NCI-H2196 (cell line): Measurements from ENCODE around the gene CD79B.

ENCODE experiments used
- DNase-seq: peaks from one replicate; lab custom pipeline; 2025; ENCODE audit not compliant: unreplicated experiment; lab: John Stamatoyannopoulos, UW

CD79B gene

DNA sequence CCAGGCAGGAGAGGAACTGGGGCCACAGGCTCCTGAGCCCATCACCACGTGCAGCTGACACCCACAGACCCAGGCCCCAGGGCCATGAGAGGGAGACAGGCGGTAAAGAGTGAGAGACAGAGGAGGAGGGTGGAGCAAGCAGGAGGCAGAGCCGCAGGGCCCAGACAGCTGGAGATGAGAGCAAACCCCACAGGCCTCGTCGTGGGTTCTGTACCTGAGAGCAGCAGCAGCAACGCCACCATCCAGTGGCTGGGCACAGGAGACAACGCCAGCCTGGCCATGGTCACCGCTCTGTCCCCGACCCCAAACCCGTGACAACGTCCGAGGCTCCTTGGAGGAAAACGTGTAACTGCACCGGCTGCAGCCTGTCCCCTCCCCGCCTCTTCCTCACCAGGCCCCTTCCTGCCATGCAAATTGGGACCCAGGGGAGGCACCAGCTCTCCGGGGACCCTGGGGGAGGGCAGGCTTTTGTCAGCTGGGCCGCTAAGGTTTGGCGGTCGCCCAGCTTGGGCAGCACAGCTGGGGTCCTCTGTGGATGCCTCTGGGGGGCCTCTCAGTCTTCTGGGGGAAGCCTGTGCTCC lies at the start of gene CD79B:
Gene CD79B, minus strand, starts transcription at position 351 of the 581 bp plus-strand sequence. Its CDS starts 70 bp downstream, at position 281.
- no peak for DNase-seq

DNA sequence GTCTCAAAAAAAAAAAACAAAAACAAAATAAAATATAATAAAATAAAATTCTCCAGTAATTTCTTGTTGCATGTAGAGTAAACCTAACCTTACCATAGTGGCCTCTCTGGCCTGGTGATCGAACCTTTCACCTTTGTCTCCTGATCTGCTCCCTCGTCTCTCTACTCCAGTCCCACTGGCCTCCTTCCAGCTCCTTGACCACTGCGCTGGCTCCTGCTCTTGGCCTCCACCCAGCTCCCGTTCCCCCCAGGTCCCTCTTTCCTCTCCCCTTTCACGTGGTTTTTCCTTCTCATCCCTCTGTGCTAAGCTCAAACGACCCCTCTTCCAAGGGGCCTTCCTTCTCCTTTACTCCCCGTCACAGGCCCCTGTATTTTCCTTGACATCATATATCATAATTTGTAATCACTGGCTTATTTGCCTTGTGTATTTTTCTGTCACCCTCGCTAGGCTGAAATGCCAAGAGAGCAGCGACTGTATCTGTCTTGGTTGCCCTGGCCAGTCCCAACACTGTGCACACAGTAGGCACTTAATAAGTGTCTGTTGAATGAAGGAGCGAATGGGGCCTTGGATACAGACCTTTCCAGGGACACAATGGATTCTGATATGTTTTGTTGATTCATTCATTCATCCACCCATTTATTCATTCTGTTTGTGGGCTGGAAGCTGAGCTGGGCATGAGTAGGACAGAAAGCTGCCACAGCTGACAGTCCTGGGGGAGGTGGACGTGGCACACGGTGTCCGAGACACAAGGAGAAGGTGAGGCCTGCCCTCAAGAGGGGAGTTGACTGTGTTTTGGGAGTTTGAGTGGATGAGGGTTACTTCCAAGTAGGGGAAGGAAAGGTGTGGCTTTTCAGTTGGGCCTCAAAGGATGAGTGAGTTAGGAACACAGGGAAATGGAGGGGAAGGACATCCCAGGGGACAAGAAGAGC lies 46.4 kb upstream of the CD79B start:
- DNase-seq: no peak

DNA sequence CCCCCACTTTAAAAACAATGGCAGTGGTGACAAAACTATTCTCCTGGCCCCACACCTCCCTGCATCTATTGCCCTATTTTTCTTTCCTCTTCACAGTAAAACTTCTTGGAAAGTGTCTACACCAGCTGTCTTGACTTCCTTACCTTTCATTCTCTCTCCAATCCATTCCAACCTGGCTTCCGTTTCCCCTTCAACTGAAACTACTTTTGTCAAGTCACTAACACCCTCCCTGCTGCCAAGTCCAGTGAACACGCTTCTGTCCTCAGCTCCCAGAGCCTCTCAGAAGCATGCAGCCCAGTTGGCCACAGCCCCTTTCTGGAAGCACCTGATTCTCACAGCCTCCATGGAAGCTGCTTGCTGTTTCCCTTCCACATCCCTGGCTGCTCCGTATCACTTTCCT lies 44.6 kb upstream of the CD79B start:
- no peak for DNase-seq

DNA sequence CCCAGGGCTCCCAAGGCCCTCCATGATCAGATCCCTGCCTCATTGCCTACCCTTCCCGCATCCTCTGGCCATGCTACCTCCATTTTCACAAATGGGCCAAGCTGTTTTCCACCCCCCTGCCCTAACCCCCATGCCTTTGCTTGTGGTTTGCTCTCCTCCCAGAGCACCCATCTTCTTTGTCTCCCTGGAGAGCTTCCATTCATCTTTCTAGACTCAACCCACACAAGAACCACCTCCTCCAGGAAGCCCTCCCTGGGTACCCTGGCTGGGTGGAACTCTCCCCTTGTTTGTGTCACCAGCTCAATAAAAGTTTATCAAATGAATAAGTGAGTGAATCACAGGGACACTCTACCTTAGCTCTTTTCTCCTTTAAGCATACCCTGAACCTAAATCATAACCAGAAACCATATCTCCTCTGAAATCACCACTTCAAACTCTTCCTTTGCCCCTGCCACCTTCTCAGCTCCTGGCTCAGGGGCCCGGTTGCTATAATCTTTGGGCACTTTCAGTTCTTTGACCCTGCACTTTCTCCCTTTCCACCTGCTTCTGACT lies 43.5 kb upstream of the CD79B start:
- DNase-seq: no peak

DNA sequence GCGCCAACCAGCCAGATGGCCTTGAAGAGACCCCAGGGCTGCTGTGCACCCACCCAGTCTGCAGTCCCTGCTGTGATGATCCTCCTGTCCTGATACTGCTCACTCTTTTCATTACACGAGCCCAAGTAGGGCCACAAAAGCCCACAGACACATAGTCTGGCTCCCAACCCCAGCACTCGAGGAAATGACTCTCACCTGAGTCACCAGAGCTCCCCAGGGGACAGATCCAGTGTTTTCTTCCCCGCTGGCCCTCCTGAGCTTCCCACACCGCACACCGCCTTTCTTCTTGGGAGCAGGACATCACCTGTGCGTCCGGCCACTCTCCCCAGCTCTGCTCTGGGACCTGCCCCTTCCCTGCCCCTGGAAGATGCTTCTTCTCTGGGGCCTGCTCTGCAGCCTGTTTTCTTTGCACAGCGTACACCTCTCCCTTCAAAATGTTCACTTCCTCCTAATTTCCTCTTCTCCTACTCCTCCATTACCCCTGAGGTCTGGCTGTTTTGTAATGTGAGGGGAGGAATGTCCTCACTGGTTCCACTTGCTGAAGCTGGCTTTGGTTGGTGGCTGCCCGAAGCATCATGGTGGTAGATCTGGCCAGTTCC lies 42.6 kb upstream of the CD79B start:
- no peak for DNase-seq

DNA sequence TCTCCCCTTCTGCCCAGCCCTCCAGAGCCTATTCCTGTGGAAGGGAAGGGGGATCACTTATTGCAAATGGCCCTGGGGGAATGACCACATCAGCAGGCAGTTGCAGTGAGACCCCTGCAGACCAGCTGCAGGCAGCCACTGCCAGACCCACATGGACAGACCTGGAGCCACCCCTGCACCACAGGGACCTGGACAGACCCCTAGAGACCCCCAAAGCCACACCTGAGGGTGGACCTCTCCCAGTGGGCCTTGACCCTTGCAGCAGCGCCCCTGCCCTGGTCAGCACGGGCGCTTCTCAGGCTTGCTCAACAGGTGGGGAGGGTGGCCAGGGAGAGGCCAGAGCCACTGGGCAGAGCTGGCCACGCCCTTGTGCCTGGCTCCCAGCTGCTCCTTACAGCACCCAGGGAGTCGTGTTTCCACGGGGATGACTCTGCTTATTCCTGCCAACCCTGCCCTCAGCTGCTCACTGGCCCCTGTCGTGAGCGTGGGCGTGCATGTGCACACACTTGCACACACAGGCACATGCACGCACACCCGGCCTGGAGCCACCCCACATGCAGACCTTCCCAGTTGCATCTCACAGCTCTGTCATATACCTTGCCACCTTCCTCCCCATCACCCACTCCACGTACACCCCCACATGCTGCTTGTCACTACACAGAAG lies 41.9 kb upstream of the CD79B start:
- peak; percentile 65 for DNase-seq

DNA sequence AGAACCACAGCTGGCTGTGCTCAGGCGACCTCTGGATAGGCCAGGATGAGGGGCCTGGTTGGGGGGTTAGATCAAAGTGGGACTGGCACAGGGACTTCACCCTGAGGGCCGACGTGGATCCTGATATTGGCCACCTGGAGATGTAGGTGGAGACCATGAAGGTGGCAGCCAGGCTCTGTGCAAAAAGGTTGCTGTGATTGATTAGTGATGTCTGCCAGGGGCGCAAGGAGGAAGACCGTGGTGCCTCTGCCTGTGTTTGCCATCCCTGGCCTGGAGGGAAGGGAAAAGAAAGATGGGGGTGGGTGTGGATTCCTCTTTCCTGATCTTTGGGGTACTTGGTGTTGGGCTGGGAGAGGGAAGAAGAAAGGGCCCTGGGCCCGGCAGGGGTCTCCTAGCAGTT lies 41.1 kb upstream of the CD79B start:
- DNase-seq: no peak

DNA sequence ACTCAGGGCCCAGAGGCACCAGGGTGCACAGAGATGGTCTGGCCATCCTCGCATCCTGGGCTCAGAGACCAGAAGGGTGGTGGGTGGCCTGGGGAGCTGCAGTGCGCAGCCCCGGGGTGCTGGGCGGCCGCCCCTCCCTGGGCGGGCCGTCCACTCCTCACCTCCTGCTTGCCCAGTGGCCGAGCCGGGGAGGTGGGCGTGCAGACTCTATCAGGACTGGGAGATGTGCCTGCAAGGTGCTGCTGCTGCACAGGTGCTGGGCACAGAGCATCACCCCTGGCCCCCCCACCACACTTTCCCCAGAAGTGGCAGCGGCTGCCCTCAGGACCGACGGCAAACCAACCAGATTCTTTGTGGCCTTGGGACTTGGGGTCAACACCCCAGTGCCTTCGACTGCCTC lies 40.7 kb upstream of the CD79B start, which contains the start of gene SCN4A:
Gene SCN4A, minus strand, starts transcription at position 123 of the 400 bp plus-strand sequence. Its CDS starts 77 bp downstream, at position 46.
- DNase-seq: no peak

DNA sequence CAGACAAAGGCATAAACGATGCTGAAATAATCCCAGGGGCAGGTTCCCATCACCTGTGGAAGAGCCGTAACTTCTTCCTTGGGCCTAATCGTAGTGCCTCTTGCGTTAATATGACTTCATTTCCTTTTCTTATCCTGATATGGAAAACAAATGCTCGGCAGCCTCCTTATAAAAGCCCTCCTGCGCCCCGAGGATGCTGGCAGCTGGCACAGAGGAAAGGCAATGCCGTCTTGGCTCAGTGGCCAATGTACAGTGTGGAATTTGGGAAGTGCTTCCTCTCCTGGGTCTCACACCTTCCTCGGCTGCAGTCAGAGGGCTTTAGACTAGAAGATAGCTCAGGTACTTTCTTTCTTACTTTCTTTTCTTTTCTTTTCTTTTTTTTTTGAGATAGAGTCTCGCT lies 37.1 kb upstream of the CD79B start:
- DNase-seq: no peak

DNA sequence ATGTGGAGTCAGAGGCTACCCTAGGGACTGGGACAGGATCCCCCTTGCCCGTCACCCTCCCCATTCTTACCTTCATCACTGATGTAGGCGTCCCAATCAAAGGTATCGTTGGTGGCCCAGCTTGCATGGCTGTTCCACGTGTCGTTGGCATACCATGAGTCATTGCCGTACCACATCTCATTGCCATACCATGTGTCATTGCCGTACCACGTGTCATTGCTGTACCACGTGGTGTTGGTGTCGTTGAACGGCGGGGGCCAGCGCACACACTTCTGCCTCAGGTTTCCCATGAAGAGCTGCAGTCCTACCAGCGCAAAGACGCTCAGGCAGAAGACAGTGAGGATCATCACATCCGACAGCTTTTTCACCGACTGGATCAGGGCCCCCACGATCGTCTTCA lies 35.8 kb upstream of the CD79B start:
- no peak for DNase-seq

DNA sequence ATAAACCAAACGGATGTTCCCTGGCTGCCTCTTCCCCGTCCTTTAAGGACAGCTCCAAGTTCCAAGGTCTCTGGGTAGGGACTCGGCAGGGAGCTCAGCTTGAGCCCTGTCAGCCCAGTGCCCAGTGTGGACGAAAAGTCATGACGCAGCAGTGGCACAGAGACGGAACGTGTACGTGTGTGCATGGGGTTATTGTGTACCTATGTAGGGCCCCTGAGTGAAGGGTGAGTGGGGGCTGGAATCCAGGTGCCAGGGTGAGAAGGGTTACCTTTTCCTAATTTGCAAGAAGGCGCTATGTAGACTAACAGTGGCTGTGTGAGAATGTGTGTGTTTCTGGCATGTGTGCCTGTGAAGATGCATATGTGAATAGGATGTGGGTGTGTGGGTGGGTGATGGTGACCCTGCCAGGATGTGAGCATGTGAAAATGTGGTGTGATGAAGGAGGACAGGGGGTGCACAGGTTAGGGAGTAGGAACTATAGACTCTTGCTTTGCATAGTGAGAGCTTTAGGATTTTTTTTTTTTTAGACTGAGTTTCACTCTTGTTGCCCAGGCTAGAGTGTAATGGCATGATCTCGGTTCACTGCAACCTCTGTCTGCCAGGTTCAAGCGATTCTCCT lies 34.6 kb upstream of the CD79B start:
- no peak for DNase-seq

DNA sequence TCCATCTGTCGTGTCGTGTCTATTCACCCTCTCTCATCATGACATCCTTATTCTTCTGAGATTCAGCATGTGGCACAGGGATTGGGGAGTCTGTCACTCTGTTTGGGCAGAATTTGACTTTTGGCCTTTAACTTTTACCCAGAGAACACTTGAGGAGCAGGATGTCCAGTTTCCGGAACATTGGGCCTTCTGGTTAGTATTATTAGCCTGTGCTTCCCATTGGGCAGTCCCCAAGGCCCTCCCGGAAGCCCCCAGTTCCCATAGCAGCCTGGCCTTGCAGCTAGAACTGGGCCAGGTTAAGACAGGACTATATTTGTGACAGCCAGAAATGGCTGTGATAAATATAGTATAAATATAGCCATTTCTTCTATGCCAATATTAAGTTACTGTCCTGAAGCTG lies 31.0 kb upstream of the CD79B start:
- DNase-seq: no peak

DNA sequence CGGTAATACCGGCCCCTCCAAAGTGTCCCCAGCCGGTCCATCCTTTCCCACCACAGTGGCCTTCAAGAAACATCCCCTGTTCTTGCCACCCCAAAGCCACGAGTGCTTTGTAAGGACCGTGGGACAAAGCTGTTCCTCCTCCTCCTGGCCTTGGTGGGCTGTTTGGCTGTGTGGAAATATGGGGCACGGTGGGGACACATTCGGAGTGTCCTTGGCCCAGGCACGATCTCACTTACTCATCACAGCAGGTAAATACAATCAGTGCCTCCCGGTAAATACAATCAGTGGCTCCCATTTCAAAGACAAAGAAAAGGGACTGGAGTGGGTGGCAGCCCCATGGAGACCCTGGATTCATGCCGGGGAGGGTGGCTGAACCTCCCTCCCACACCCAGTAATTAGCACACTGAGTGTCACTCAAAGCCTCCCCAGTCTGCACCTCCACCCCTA lies 30.2 kb upstream of the CD79B start:
- no peak for DNase-seq

DNA sequence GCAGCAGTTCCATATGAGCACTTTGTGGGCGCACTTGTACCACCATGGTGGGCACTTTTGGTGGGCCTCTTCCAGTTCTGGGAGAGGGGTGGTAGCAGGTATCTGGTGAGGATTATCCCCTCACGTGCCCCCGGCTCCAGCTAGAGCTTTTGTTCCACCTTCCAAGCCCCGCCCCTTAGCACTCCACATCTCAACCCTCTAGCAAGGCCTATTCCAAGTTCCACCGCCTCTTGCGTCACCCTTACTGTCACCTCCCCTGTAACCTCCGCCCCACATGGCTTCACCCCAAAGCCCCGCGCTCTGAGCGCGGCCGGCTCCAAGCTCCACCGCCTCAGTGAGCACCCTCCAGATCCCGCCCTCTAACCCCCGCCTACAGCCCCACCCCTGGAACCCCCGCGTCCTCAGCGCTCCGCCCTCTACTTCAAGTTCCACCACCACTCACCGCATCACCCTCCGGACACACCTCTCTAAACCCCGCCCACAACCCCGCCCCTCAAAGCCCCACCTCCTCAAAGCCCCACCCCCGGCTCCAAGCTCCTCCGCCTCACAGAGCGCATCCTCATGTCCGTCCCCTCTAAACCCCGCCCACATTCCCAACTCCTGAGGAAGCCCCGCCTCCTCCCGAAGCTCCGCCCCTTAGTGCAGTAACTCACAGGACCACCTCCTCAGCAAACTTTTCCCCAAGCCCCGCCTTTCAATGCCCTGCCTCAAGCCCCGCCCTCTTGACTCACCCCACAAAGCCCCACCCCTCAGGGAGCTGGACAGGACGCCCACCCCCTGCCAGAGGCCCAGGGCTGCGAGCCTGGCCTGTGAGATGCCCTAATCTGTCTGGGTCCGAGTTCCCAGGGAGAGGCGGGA lies 29.5 kb upstream of the CD79B start:
- DNase-seq: peak; percentile 19

DNA sequence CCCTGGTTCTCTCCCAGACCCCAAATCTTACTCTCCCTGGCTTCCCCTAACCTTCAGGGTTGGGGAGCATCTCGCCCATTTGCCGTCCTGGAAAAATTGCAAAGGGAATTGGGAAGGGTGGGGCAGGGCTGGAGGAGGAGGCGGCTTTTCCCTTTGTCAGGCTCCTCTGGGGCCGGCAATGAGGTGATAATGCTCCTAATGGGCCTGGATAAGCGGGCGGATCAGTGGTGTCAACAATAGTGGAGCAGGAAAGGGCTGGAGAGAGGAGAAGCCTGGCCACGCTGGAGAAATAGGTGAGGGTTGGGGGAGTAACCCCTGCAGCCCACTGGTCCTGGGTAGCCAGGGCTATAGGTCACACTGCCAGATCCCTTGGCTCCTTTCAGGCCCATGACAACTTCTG lies 28.3 kb upstream of the CD79B start:
- DNase-seq: no peak

DNA sequence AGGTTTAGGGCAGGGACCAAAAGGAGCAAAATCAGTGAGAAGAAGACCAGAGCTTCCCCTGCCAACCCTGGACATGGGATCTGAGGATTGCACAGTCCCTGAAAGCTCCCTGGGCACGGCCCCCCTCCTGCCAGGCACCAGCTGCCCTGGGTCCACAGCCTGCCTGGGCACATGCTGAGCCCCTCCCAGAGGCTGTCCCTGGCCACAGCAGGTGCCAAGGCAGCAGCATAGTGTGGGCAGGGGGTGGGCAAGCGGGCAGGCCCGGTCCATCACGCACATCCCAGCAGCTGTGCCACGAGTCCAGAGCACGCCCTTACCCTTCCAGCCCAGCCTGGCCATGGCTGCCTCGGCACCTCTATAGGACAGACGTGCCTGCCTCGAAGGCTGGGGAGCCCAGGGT lies 27.9 kb upstream of the CD79B start:
- DNase-seq: no peak

DNA sequence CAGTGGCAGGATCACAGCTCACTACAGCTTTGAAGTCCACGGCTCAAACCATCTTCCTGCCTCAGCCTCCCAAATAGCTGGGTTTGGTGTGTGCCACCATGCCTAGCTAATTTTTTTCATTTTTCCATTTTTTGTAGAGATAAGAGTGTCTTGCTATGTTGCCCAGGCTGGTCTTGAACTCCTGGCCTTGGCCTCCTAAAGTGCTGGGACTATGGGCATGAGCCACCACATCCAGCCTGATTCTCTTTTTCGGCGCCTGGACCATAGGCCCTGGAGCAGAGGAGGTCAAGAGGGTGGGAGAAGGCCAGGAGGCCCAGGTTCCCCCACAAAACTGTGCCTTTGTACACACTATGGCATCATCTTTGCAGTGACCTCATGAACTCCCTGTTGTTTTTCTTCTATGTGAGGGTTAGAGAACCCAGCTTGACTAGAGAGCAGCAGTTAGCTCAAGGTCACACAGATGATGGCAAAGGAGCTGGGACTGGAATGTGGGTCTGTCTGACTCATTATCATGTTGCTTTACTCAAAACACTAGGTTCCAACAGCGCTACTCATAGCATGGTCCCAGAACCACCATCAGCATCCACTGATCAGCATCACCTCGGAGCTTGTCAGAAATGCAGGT lies 24.3 kb upstream of the CD79B start:
- DNase-seq: no peak

DNA sequence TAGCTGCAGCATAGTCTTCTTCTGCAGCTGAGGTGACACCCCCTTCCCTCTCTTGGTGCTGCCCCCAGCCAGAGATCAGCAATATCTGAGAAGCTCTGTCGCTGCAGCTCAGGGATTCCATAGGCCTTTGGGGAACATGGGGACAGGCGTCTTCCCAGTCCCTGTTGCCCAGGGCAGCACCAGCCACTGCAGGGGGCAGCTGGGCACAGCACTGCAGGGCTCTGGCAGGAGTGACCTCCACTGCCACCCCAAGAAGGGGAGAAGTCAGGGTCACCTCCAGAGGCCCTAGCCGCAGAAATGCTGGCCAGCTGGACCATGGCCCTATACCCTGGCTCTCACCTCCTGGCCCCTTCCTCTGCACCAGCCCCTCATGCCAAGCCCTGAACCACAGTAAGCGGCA lies 23.7 kb upstream of the CD79B start:
- no peak for DNase-seq

DNA sequence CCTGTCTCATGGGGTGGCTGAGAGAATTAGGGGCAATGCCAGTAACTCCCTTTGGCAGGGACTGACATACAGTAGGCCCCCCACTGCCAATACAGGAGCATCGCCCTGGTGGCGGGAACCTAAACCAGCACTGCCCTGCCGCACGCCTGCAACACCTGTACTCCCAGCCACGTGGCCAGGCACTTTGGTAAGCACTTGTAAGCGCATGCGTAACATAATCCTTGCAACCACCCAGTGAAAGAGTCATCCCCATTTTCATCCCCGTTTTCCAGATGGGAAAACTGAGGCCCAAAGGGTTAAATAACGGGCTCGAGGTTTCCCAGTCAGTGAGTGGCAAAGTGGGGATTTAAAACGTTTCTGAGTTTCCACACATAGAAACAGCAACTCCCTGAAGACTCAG lies 23.1 kb upstream of the CD79B start:
- DNase-seq: no peak
